ENCODE measurements around the gene STX5. TPM values are rescaled to one million over a fixed set of nuclear protein-coding genes. Genes with fewer than 3 reads are reported as not detected.
A peak's percentile ranks its signal among the peaks of the same experiment; 100 is the strongest.

The STX5 gene
- total and polyA plus RNA-seq, 9 of the 15 experiments (the other 6 are each of a cell fraction or from before 2014, with no cell fraction given): 2.8 to 28.6 (median 23.7) TPM

GRCh38 chr11:62771144-62772021 lies 60.5 kb downstream of the STX5 start, which contains the start of gene TAF6L (continued):
- TF ChIP-seq HMGXB4 (CRISPR knock-in tag; IDR thresholded peaks at IDR 0.05) (no peak), JUND (IDR thresholded peaks at IDR 0.05; ENCODE audit: borderline replicate concordance, low read depth, low read length) (0 out of 2 replicates have a peak, but pooled peaks have one; percentile 23), JUND (tag; IDR thresholded peaks at IDR 0.05; ENCODE audit: borderline replicate concordance, low read depth, low read length) (peak; percentile 44; the same call in 1 of the 3 replicates), SIN3A (IDR thresholded peaks at IDR 0.05; ENCODE audit: borderline replicate concordance in 2 of 2, control insufficient read depth in 1 of 2, low read depth in 2 of 2, low read length in 2 of 2) (peak; percentile 37 to 86; a peak in 2 of 4 replicates), CBX1 (IDR thresholded peaks at IDR 0.05; ENCODE audit: low read depth) (no peak), SRSF9 (IDR thresholded peaks at IDR 0.05; ENCODE audit: borderline replicate concordance, low read depth, low read length) (no peak), ZBTB34 (CRISPR knock-in tag; IDR thresholded peaks at IDR 0.05) (no peak), PHF21A (IDR thresholded peaks at IDR 0.05; ENCODE audit: borderline replicate concordance, low read depth) (peak; percentile 82; the same call in 1 of the 2 replicates), ZNF347 (CRISPR knock-in tag; IDR thresholded peaks at IDR 0.05; ENCODE audit: low read depth) (no peak), NCOA4 (IDR thresholded peaks at IDR 0.05; ENCODE audit: partially characterized antibody) (no peak), ZNF444 (CRISPR knock-in tag; IDR thresholded peaks at IDR 0.05) (no peak), ZNF766 (CRISPR knock-in tag; conservative IDR thresholded peaks at IDR 0.05) (peak; percentile 85; the same call in 1 of the 2 replicates), TRIM24 (IDR thresholded peaks at IDR 0.05) (0 out of 4 replicates have a peak, but pooled peaks of 1 of the 2 experiments have one; percentile 16), ZNF780A (CRISPR knock-in tag; IDR thresholded peaks at IDR 0.05) (no peak), CC2D1A (IDR thresholded peaks at IDR 0.05) (no peak), TOE1 (IDR thresholded peaks at IDR 0.05; ENCODE audit: borderline replicate concordance) (peak; percentile 99), TOE1 (CRISPR knock-in tag; IDR thresholded peaks at IDR 0.05; ENCODE audit: borderline replicate concordance, low read depth) (no peak), ZBTB26 (CRISPR knock-in tag; IDR thresholded peaks at IDR 0.05) (no peak), POLR2G (IDR thresholded peaks at IDR 0.05; ENCODE audit: low read depth, low read length) (peak; percentile 91), ZNF232 (CRISPR knock-in tag; IDR thresholded peaks at IDR 0.05) (no peak), BRD9 (IDR thresholded peaks at IDR 0.05; ENCODE audit: low read depth, partially characterized antibody) (no peak), NFRKB (IDR thresholded peaks at IDR 0.05; ENCODE audit: low read depth) (no peak)

Data from K562 (cell line).